GM18502 (cell line): Measurements from ENCODE around the gene PKHD1.

Experiments
- ATAC-seq: cut with Tn5 transposase; IDR thresholded peaks from one replicate; pipeline ENCODE4 v1.9.1; 2021; ENCODE audit warnings: mild to moderate bottlenecking; ENCODE audit not compliant: unreplicated experiment, poor library complexity

PKHD1 gene

DNA sequence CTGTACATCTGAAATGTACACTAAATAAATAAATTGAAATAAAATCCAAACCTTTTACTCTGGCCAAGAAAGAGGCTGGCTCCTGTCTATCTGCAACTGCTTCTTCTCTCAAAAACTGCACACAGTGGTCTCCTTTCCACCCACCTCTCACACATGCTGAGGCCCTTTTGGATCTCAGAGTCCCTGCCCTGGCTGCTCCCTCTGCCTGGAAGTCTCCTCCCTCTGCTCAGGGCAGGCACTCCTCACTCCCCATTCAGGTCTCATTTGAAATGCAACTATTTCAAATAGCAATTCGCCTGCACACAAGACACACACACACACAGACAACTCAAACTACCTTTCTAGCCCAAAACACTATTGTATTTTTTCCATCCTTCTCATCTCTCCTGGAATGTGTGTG, 348.8 kb downstream of the PKHD1 start:
- no peak for ATAC-seq

DNA sequence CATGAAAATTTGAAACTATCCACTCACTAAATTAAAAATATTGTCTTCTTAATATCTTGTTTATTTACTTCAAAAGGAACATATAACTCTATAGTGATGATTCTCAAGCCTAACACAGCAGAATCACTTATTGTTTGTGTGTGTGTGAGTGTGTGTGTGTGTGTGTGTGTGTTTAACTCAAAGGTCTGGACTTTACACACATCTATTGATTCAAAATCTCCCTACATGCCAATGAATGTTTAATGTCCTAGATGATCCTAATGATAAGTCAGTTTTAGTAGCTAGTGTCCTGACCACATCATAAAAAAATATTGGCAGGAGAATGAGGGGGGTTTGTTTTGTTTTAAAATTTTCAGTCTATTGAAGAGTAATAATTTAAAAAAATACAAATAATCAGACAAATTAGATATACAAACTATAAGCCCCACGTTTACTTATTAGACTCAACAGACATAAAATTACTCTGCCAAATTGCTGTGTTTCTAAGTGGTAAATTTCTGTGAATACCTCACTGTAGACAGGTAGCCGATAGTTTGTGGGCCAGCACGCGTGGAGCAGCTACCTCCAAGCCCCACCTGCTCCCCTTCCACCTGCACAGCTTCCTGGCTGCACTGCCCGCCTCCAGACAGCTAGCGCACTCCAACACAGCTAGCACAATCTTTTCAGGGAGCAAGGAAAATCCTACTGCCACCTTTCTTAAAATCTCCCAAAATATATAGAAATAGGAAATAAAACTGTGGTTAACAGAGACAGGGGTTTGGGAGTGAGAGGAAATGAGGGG, 349.6 kb downstream of the PKHD1 start:
- no peak for ATAC-seq

GRCh38 chr6:51725155-51725554, 362.3 kb downstream of the PKHD1 start:
- ATAC-seq: no peak

DNA sequence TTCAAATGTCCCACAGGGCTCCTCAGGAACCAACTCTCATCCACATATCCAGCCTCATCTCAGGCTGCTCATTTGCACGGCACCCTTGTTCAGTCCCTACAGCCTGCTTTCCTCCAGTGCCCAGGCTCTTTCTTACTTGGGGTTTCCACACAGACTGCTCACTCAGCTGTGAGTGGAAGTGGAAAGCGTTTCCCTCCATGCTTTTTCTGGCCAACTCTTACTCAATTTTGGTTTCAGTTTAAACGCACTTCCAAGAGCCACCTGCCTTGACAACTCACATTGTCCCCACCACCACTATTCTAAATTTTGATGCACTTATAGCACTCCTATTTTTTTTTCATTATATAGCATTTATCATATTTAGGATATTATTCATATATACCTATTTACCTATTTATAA, 367.1 kb downstream of the PKHD1 start:
- no peak for ATAC-seq

DNA sequence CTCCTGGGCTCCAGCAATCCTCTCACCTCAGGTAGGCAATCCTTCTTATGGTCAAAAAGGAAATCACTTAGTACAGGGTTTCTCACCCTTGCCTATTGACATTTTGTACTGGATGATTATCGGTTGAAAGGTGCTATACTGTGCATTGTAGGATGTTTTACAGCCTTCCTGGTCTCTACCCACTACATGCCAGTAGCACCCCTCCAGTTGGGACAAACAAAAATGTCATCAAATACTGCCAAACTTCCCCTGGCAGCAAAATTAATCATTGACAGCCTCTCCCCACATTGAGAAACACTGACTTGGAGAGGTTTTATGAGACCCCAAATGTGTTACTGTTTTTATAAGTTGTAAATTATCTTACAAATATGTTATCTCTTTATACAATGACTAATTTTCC, 368.1 kb downstream of the PKHD1 start:
- no peak for ATAC-seq

DNA sequence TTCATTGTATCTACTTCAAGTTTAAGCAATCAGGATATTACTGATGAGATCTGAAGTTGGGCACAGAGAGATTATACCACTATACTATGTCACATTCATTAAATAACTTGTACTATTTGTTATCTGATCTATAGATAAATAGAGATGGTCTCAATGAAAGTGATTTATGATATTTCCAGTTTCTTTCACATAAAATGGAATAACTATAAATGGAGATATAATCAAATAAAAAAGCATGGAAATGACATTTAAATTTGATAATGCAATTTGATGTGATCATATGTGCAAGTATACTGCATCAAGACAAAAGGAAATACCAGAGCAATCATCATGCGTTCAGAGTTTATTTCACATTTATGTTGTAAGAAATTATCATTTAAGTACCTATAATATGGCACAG, 368.9 kb downstream of the PKHD1 start:
- ATAC-seq: no peak

DNA sequence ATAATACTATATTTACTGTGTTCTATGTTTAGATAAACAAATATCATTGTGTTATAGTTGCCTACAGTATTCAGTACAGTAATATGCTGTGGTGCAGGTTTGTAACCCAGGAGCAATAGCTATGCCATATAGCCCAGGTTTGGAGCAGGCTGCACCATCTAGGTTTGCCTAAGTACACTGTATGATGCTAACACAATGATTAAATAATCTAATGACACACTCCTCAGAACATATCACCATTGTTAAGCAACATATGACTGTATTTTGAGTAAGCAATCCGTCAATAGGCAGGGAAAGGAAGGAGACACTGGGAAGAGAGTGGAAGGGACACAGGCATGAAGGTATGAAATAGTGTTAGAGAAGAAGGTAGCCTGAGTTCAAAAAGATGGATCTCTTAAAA, 369.9 kb downstream of the PKHD1 start:
- ATAC-seq: no peak

DNA sequence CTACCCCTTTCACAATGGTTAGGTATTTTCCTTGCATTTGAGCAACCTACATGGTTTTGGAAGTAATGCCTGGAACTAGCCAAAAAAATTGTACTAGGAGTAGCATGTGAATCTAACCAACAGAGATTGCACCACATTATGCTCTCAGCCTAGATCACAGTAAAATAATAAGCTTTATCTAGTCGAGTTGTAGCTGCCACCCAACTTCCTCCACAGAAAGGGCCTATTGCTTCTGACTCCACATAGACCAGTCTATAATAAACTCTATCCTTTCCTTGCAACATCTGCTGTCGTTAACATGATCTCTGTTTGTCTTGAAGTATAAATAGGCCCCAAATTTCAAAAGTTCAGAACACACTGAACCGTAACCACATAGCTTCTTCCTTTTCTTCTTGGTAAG, 375.5 kb downstream of the PKHD1 start:
- ATAC-seq: no peak

GRCh38 chr6:51706086-51706485, 381.3 kb downstream of the PKHD1 start:
- no peak for ATAC-seq

GRCh38 chr6:51704932-51705540, 382.4 kb downstream of the PKHD1 start:
- ATAC-seq: no peak

GRCh38 chr6:51702851-51703250, 384.6 kb downstream of the PKHD1 start:
- ATAC-seq: no peak

DNA sequence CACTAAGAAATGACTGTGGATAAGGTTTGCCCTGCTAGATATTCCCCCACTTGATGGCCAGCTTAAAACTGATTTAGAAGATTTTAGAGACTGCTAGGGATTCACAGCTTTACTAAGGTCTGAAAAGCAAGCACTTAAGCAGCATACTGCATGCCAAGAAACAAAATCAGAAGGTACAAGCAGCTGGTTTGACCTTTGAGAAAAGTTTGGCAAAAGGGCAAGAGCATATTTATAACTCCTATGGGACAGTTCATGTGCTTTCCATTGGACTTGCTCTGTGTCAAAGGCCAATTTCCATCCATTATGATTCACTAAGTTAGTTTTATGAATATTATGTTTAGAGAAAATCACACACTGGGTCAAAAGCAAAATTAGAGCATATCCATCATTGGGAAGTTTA, 402.8 kb downstream of the PKHD1 start:
- no peak for ATAC-seq

DNA sequence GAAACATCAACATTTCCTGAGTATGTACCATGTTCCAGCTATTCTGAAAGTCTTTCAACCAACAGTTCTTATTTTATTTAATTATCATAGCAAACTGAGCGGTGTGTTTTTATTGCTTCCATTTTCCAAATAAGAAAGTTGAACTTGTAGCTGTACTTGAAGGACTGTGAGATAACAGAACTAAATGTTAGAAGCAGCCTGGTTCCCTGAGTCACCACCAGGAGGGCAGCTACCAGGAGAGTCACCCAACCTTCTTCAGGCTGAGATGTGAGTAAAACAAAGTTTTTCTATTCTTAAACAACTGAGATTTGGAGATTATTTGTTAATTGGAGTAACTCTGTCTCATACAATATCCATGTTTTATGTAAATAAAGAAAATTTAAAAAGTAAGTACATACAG, 403.4 kb downstream of the PKHD1 start:
- no peak for ATAC-seq

DNA sequence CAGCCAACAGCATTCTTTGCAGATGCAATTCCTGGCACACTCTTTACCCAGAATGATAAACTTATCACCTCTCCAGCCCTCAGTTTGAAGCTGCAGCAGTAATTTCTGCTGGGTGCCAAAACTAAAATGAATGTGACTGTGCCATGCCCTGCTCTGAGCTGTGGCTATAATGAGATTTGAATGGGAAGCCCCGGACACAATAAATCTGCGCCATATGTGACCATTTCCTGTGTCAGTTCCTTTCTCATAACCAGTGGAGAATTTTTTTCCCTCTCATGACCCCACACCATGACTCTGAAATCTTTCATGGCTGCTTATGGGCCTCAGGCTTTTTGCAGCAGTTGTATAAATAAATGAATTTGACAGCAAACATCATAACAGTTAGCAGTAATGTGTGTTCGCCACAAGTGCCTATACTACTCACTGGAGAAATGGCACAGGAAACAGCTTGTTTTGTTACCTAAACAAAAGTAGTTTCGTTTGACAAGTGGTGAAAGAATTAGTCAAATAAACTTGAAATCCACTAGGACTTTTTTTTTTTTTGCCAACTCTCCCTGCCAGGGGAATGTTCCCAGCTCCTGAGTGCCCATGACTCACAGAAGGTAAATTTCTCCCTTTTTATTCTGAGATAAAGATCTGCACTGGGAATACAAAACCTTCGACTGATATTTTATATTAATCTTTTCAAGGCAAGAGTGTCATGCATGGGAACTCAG, 408.4 kb downstream of the PKHD1 start:
- peak; percentile 94 for ATAC-seq

- no peak for ATAC-seq
Measured at GRCh38 chr6:51678274-51678673, 409.1 kb downstream of the PKHD1 start.

- ATAC-seq: no peak
Measured at GRCh38 chr6:51675922-51676275, 411.5 kb downstream of the PKHD1 start.

- ATAC-seq: no peak
Measured at GRCh38 chr6:51675020-51675921, 412.1 kb downstream of the PKHD1 start.

DNA sequence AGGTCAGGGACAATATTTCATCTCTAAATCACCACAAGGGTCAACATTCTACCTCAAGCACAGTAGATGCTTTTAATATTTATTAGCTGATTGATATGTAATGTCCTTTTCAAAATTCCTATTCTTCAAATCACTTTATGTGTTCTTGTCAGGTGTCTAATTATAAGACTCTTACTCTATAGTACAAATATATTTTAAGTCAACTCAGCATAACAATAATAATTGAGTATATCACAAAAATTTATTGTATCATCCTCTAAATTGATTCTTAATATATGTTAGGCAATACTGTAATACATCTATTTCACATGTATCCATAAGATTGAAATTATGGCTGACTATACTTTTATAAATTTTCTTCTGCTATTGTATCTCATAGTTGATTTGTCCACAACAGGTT, 423.9 kb downstream of the PKHD1 start:
- ATAC-seq: no peak

DNA sequence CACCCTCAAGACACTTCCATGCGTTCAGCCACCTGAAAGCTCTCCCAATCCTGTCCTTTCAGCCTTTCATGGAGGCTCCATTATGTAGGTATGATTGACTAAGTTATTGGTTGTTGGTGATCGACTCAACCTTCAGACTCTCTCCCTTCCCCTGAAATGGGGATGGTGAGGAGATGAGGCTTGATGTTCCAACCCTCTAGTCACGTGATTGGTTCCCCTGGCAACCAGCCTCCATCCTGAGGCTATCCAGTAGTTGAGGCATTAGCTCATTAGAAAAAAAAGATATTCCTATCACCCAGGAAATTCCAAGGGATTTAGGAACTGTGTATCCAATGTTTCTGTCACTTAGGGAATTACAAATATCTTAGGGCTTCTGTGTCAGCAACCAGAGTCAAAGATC, 426.6 kb downstream of the PKHD1 start:
- ATAC-seq: no peak

DNA sequence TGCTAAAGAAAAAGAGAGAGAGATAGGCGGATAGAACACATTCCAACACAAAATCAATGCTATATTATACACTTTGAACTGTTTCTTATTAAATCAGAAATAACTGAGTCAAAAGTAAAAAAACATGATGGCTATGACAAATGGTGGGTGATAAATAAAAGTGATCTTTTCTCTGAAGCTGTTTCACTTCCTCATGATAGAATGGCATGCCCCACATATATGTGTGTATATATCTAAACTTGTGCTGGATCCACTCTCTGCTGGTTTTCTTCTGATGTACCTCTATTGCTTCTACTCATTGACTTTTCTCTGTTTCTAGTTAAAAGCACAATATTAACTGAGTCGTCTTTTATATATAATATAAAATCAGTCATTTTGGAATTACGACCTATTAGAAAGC, 429.9 kb downstream of the PKHD1 start:
- ATAC-seq: no peak

- ATAC-seq: no peak
Measured at GRCh38 chr6:51655517-51655916, 431.9 kb downstream of the PKHD1 start.
